ENCODE data around the gene ELK4. TPM values are rescaled to one million over a fixed set of nuclear protein-coding genes. Genes with fewer than 3 reads are reported as not detected.

ELK4 gene
- total RNA-seq, 1 experiment from 2014 or later: 39.0 TPM

DNA sequence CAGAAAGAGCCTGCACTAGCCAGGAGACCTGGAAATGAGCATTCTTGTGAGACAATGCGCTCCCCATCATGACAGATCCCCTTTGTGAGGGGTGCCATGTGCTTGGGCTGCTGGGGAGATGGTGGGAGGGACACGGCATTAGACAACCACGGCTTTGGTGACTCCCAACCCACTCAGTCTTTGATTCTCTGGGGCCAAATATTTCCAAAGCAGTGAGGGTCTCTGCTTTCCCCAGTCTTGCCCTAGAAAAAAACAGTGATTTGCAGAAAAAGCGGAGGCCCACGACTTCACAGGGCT, 38.3 kb upstream of the ELK4 start (continued):
- TF ChIP-seq CDX4 (CRISPR knock-in tag; IDR thresholded peaks at IDR 0.05; ENCODE audit: borderline replicate concordance) (no peak), TEAD1 (CRISPR knock-in tag; IDR thresholded peaks at IDR 0.05) (no peak), NR2C2 (CRISPR knock-in tag; IDR thresholded peaks at IDR 0.05) (no peak)

DNA sequence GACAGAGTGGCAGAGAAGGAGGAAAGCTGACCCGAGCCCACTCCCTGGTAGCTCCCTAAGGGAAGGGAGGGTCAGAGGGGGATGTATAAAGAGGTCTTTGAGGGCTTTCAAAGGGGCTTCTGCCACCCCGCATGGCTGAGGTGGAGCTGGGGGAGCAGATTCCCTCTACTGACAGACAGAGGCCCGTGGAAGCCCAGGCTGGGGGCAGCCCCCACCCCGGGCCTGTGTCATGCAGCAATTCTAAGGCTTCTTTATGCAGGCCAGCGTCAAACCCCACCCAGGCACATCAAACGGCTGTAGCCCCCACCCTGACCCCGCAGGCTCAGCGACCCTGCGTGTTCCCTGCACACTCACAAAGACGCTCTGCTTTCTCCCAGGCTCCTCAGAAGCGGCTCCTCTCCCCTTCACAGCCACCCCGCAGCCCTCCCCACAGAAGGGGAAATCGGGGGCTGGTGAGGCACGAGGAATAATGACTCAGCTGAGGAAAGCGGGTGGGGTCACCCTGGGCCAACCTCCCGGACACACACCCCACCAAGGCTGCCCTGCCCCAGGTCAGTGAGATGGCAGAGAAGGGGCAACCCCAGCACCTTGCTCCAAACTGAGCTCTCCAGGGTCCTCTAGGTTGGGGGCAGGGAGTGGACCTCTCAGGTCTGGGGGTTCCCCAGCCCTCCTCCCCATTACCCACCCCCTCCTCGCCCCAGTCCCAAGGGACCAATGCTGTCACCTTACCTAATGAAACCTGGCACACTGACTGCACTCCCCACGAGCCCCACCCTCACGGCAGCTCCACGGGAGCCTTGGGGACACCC, 37.7 kb upstream of the ELK4 start:
- no peak overlapping the region for H3K27ac Mint-ChIP-seq
- H3K4me1 Mint-ChIP-seq: peaks cover 68% of the 10 kb centered on the region

DNA sequence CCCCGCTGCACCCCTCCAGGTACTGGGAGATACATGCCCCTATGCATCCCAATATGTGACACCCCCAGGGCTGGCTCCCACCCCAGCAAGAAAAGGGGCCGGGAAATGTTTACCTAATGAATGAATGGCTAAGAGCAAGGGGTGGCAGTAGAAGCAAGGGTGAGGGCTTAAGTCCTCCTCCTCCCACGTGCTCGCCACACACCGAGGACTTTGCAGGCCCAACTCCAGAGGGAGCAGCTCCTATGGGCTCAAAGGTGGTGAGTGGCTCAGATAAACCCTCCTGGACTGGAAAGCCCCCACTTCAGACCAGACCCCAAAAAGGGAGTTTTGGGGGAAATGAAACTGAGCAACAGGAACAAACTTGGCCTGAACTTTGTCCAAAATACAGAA, 37.1 kb upstream of the ELK4 start:
- TF ChIP-seq MAX (CRISPR knock-in tag; IDR thresholded peaks at IDR 0.05): peak; percentile 57
- TF ChIP-seq JAZF1 (CRISPR knock-in tag; IDR thresholded peaks at IDR 0.05): no peak
- no peak overlapping the region for H3K27ac Mint-ChIP-seq
- H3K9me3 Mint-ChIP-seq: no peaks in the 10 kb centered on the region
- DNase-seq (ENCODE audit: low spot score) (no peak), ATAC-seq (no peak)
- CTCF ChIA-PET: interaction anchor here (0.7 to 19.1 kb wide), 6 partner anchors 10 to 308 kb away, joined by 3 to 468 read pairs (median 6); no protein-coding TSS in a partner anchor
- peaks cover 68% of the 10 kb centered on the region for H3K4me1 Mint-ChIP-seq
- POLR2A ChIA-PET: interaction anchor here (2.0 kb wide), 1 partner anchor 10 kb away, joined by 9 read pairs; no protein-coding TSS in a partner anchor
- no peaks in the 10 kb centered on the region for H3K27me3 Mint-ChIP-seq (ENCODE audit: low read depth)
- no peak overlapping the region; the same call in 1 of the 2 replicates for H3K4me3 Mint-ChIP-seq
- no peaks in the 10 kb centered on the region; the same call in 1 of the 2 replicates for H3K36me3 Mint-ChIP-seq

More for the DNA sequence above, 37.7 kb upstream of the ELK4 start:
- peak overlapping the region; percentile 10 for H3K4me3 Mint-ChIP-seq
- no peaks in the 10 kb centered on the region for H3K36me3 Mint-ChIP-seq
- ATAC-seq (no peak), DNase-seq (ENCODE audit: low spot score) (no peak)
- H3K9me3 Mint-ChIP-seq: no peaks in the 10 kb centered on the region
- no peak for TF ChIP-seq GABPB1 (CRISPR knock-in tag; IDR thresholded peaks at IDR 0.05)
- TF ChIP-seq ZBTB21 (CRISPR knock-in tag; IDR thresholded peaks at IDR 0.05; ENCODE audit: borderline replicate concordance): no peak
- no peak for TF ChIP-seq ETV6 (CRISPR knock-in tag; IDR thresholded peaks at IDR 0.05)
- no peak for TF ChIP-seq ZNF138 (CRISPR knock-in tag; conservative IDR thresholded peaks at IDR 0.05)
- TF ChIP-seq ATF1 (CRISPR knock-in tag; IDR thresholded peaks at IDR 0.05): no peak
- no peaks in the 10 kb centered on the region for H3K27me3 Mint-ChIP-seq (ENCODE audit: low read depth)
- ChIA-PET CTCF (interaction anchor here (0.7 to 19.1 kb wide), 7 partner anchors 10 to 308 kb away, joined by 3 to 468 read pairs (median 7); partner anchors contain the start of gene SLC45A3), POLR2A (interaction anchor here (0.7 to 2.0 kb wide), 3 partner anchors 10 to 12 kb away, joined by 4 to 9 read pairs (median 4); no protein-coding TSS in a partner anchor)

DNA sequence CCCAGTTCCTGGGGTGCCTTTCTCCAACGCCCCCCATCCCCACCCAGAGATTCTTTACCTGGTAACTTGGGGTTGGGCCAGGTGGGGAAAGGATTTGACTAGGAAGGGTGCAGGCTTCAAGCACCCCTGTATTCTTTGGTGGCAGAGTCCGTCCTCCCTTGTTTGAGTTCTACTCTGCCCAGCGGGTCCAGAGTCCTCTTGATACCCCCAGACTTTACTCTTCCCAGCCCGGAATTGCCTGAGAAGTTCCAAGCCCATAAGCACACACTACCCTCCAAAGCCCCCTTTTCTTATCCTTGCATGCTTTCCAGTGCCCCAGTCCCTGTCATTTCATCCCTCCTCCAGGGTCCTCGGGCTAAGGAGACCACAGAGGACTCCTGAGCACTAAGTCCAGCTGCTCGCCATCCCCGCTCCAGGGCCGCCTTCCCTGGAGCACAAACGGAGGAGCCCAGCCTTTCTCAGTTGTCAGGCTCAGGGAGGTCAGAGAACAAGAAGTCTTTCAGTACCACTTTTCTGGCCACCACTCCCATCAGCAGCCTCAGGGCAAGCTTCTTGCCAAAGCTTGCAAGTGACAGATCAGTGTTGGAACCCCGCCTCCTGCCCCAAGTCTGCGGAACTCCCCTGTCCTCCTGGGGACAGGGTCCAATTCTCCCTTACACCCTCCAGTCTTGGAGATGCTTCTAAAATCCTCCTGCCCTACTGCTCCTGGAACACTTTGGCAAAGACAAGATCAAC, 36.3 kb upstream of the ELK4 start:
- H3K36me3 Mint-ChIP-seq: peaks cover 4% of the 10 kb centered on the region; the same call in 1 of the 2 replicates
- DNase-seq (ENCODE audit: low spot score) (no peak), ATAC-seq (no peak)
- POLR2A ChIA-PET: no interaction called here
- peaks cover 63% of the 10 kb centered on the region for H3K4me1 Mint-ChIP-seq
- no peaks in the 10 kb centered on the region for H3K9me3 Mint-ChIP-seq
- no peaks in the 10 kb centered on the region for H3K27me3 Mint-ChIP-seq (ENCODE audit: low read depth)
- 0 out of 2 replicates have a peak overlapping the region, but pooled peaks have one; percentile 18 for H3K27ac Mint-ChIP-seq
- H3K4me3 Mint-ChIP-seq: no peak overlapping the region
- CTCF ChIA-PET: interaction anchor here (0.6 to 19.1 kb wide), 8 partner anchors 9 to 309 kb away, joined by 3 to 468 read pairs (median 6); partner anchors contain the start of gene SLC45A3
- TF ChIP-seq ELF4 (CRISPR knock-in tag; IDR thresholded peaks at IDR 0.05; ENCODE audit: low read depth) (no peak), NR3C1 (CRISPR knock-in tag; conservative IDR thresholded peaks at IDR 0.05; ENCODE audit: low read depth) (no peak), IRF2 (CRISPR knock-in tag; IDR thresholded peaks at IDR 0.05; ENCODE audit: borderline replicate concordance, low read depth) (no peak), TP53 (CRISPR knock-in tag; IDR thresholded peaks at IDR 0.05) (no peak), SP1 (CRISPR knock-in tag; conservative IDR thresholded peaks at IDR 0.05) (no peak), E2F4 (CRISPR knock-in tag; IDR thresholded peaks at IDR 0.05; ENCODE audit: borderline replicate concordance, low read depth) (no peak), ATF6 (CRISPR knock-in tag; IDR thresholded peaks at IDR 0.05) (no peak), GABPB1 (CRISPR knock-in tag; IDR thresholded peaks at IDR 0.05) (no peak)
- TF ChIP-seq, protein P1, sequence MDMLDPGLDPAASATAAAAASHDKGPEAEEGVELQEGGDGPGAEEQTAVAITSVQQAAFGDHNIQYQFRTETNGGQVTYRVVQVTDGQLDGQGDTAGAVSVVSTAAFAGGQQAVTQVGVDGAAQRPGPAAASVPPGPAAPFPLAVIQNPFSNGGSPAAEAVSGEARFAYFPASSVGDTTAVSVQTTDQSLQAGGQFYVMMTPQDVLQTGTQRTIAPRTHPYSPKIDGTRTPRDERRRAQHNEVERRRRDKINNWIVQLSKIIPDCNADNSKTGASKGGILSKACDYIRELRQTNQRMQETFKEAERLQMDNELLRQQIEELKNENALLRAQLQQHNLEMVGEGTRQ (CRISPR knock-in tag; IDR thresholded peaks at IDR 0.05): no peak
- TF ChIP-seq, protein P2, sequence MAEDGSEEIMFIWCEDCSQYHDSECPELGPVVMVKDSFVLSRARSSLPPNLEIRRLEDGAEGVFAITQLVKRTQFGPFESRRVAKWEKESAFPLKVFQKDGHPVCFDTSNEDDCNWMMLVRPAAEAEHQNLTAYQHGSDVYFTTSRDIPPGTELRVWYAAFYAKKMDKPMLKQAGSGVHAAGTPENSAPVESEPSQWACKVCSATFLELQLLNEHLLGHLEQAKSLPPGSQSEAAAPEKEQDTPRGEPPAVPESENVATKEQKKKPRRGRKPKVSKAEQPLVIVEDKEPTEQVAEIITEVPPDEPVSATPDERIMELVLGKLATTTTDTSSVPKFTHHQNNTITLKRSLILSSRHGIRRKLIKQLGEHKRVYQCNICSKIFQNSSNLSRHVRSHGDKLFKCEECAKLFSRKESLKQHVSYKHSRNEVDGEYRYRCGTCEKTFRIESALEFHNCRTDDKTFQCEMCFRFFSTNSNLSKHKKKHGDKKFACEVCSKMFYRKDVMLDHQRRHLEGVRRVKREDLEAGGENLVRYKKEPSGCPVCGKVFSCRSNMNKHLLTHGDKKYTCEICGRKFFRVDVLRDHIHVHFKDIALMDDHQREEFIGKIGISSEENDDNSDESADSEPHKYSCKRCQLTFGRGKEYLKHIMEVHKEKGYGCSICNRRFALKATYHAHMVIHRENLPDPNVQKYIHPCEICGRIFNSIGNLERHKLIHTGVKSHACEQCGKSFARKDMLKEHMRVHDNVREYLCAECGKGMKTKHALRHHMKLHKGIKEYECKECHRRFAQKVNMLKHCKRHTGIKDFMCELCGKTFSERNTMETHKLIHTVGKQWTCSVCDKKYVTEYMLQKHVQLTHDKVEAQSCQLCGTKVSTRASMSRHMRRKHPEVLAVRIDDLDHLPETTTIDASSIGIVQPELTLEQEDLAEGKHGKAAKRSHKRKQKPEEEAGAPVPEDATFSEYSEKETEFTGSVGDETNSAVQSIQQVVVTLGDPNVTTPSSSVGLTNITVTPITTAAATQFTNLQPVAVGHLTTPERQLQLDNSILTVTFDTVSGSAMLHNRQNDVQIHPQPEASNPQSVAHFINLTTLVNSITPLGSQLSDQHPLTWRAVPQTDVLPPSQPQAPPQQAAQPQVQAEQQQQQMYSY (CRISPR knock-in tag; IDR thresholded peaks at IDR 0.05): no peak

All from WTC11 (cell line).